G401 (cell line): Measurements from ENCODE around the gene PIMREG. TPM values are rescaled to one million over a fixed set of nuclear protein-coding genes. Genes with fewer than 3 reads are reported as not detected.

Experiments used
- DNase-seq: peaks from one replicate; pipeline ENCODE4 v3.0.0-alpha.2; 2015; ENCODE audit warnings: low spot score
- in situ Hi-C: cut with HindIII; loops from 2 replicates; pipeline ENCODE4 v1.10.0; 2016; ENCODE audit warnings: low sequenced_read_pairs, mixed read lengths
- total RNA-seq: library from RNA; depleted of rRNA; stranded (reverse); fragments of >200 nt; shearing (Covaris generic); gene quantifications from 2 replicates; pipeline ENCODE4 v1.2.3, GENCODE V29; 2014

Gene PIMREG
- total RNA-seq, 1 experiment from 2014 or later, result 72.7 TPM

GRCh38 chr17:6435968-6436367 lies 8.3 kb upstream of the PIMREG start:
- peak; percentile 79 for DNase-seq
- in situ Hi-C loops, result no loop called here

- DNase-seq, result no peak
- in situ Hi-C loops, result no loop called here
These were observed 6.8 kb upstream of the PIMREG start for GRCh38 chr17:6437466-6437865.

- in situ Hi-C loops, result no loop called here
- DNase-seq, result no peak
These were observed 6.3 kb upstream of the PIMREG start for GRCh38 chr17:6437956-6438355.

GRCh38 chr17:6439951-6440350 lies 4.3 kb upstream of the PIMREG start:
- DNase-seq, result no peak
- in situ Hi-C loops, result no loop called here

- no peak for DNase-seq
- in situ Hi-C loops, result no loop called here
These were observed 1.5 kb upstream of the PIMREG start for GRCh38 chr17:6442775-6443174.

- in situ Hi-C loops, result no loop called here
- DNase-seq, result no peak
These were observed 498 bp downstream of the PIMREG start for GRCh38 chr17:6444571-6445335.

- DNase-seq, result no peak
- in situ Hi-C loops, result no loop called here
These were observed 2.4 kb downstream of the PIMREG start for GRCh38 chr17:6446516-6447100.

- in situ Hi-C loops, result no loop called here
These were observed 4.2 kb downstream of the PIMREG start for GRCh38 chr17:6448473-6448872.

GRCh38 chr17:6449307-6449706 lies 5.1 kb downstream of the PIMREG start:
- DNase-seq, result no peak
- in situ Hi-C loops, result no loop called here

More at GRCh38 chr17:6448473-6448872, 4.2 kb downstream of the PIMREG start:
- DNase-seq, result no peak

GRCh38 chr17:6450926-6451832 lies 6.9 kb downstream of the PIMREG start:
- DNase-seq, result no peak
- in situ Hi-C loops, result no loop called here

GRCh38 chr17:6452471-6453266 lies 8.4 kb downstream of the PIMREG start:
- no peak for DNase-seq
- in situ Hi-C loops, result no loop called here

GRCh38 chr17:6453279-6454024 lies 9.2 kb downstream of the PIMREG start:
- DNase-seq, result no peak
- in situ Hi-C loops, result no loop called here

GRCh38 chr17:6454495-6455320 lies 10.5 kb downstream of the PIMREG start:
- DNase-seq, result no peak
- in situ Hi-C loops, result no loop called here

- DNase-seq, result no peak
- in situ Hi-C loops, result no loop called here
These were observed 11.1 kb downstream of the PIMREG start for GRCh38 chr17:6455321-6455705.

GRCh38 chr17:6456321-6456720 lies 12.1 kb downstream of the PIMREG start:
- in situ Hi-C loops, result no loop called here
- DNase-seq, result no peak

- in situ Hi-C loops, result no loop called here
These were observed 12.8 kb downstream of the PIMREG start for GRCh38 chr17:6456914-6457687.

More at GRCh38 chr17:6456914-6457687, 12.8 kb downstream of the PIMREG start:
- no peak for DNase-seq
